Psoas muscle (tissue), 8 donors: ENCODE measurements around the gene THRB. TPM values are rescaled to one million over a fixed set of nuclear protein-coding genes. Genes with fewer than 3 reads are reported as not detected.
A peak's percentile ranks its signal among the peaks of the same experiment; 100 is the strongest.

Experiments
- ATAC-seq, 4 donors: fragments of 200-7000 bp; cut with Tn5 transposase; one replicate each; pipeline ENCODE4 v1.9.1; 2020; ENCODE audit warnings: moderate library complexity in 3 of 4, mild to moderate bottlenecking in 2 of 4
- DNase-seq, 2 donors: peaks; one replicate each; pipeline ENCODE4 v3.0.0-alpha.2; 2020
- H3K27ac ChIP-seq: fragments of 200-600 bp; one replicate; pipeline ENCODE4 v1.8.0; 2022
- H3K27me3 ChIP-seq, 3 donors: fragments of 200-600 bp in 1 of 3; one replicate each; pipeline versions ENCODE4 v1.6.1 to v1.8.0; 2013 to 2022; ENCODE audit warnings: low read length in 2 of 3, mild to moderate bottlenecking in 2 of 3, moderate library complexity in 1 of 3; ENCODE audit not compliant: insufficient read depth in 3 of 3
- H3K36me3 ChIP-seq, 2 donors: fragments of 200-600 bp in 1 of 2; one replicate each; pipeline versions ENCODE4 v1.6.1 to v1.8.0; 2013 to 2022; ENCODE audit warnings: low read depth in 1 of 2, mild to moderate bottlenecking in 1 of 2, moderate library complexity in 1 of 2; ENCODE audit not compliant: insufficient read depth in 1 of 2
- H3K4me1 ChIP-seq: fragments of 200-600 bp; one replicate; pipeline ENCODE4 v1.8.0; 2022
- H3K4me3 ChIP-seq: fragments of 200-600 bp; one replicate; pipeline ENCODE4 v1.8.0; 2022; ENCODE audit warnings: mild to moderate bottlenecking
- H3K9me3 ChIP-seq: fragments of 200-600 bp; one replicate; pipeline ENCODE4 v1.8.0; 2022
- CTCF ChIP-seq: fragments of 200-600 bp; IDR thresholded peaks from one replicate; pipeline ENCODE4 v1.8.0; 2022; ENCODE audit warnings: antibody characterized with exemption
- WGBS, 3 donors: extraction: QIAGEN DNeasy Blood & Tissue Kit; methylation state at CpG; one replicate each; pipeline versions ENCODE4 v1.1.6 to v1.1.7; 2013; 5-methylcytosine and 5-hydroxymethylcytosine counted together
- intact Hi-C, 2 donors: fragments of 100-400 bp; cut with DNase I; formaldehyde crosslinking; loops; one replicate each; pipeline versions ENCODE4 v1.11.0 to v1.14.2; 2022
- polyA plus RNA-seq, 3 donors: library from polyadenylated mRNA; stranded (reverse); fragments of 200-250 nt; gene quantifications; one replicate each; pipeline ENCODE4 v1.2.3, GENCODE V29; 2013
- total RNA-seq, 4 donors: library from RNA; stranded (reverse); fragmentation: NEBNext Ultra II Directional in 2 of 4; extraction: Animal tissue kit (Norgen Biotek cat#: 25700) in 2 of 4; gene quantifications; one replicate each; pipeline versions ENCODE4 v1.2.1 to v1.2.4, GENCODE V29; 2021 to 2023
- donor health status: healthy with polysubstance abuse.
- donor health status: DM: no; HTN: no; CAD: no; lungs with moderate emphysema.
- donor health status: Bipolar disorder and iron deficiency.
- donor health status: healthy.
- donor health status: DM: yes; HTN: yes; CAD: no.
- donor health status: DM: no; HTN: no; CAD: no.
- donor health status: DM: no; HTN: no; CAD: no.
- donor health status: DM: yes; HTN: yes; CAD: no.

THRB gene
- total and polyA plus RNA-seq, 7 donors: 11.5 to 38.6 (median 31.4) TPM

DNA sequence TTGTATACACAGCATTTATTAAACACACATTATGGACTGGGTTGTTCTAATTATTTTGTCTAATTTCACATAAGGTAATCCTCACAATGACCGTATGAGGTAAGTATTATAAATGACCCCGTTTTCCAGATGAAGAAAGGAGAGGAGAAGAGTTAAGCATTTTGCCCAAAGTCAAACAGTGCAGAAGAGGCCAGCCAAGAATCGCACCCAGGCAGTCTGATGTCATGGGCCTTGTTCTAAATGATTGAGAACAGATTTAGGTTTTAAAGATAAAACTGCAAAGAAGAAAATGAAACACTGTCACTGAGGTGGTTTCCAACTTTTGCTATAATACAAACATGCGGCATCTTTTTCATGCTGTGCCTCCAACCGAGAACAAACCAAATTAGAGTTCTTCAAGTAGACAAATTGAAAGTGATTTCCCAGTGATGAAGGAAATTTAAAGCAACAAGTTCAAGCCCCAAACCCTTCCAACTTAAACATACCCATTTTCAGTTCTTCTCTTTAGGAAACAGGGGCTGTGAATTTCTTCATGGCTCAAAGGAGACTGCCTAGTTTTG, 155.3 kb downstream of the THRB start:
- no peaks in the 10 kb centered on the region for H3K27me3 ChIP-seq
- no peak for DNase-seq

GRCh38 chr3:24338409-24339130, 156.1 kb downstream of the THRB start:
- no peak for TF ChIP-seq CTCF
- no peak for ATAC-seq
- WGBS, 3 donors: 87 to 89% (median 89%) methylated on average over 5 of the region's 5 CpGs
- Histone ChIP-seq H3K27ac (no peak overlapping the region), H3K4me3 (no peak overlapping the region), H3K4me1 (peaks cover 18% of the 10 kb centered on the region), H3K9me3 (no peaks in the 10 kb centered on the region), H3K27me3 (no peaks in the 10 kb centered on the region), H3K36me3 (peaks cover 0 to 13% of the 10 kb centered on the region in 2 donors)
- DNase-seq: no peak
- intact Hi-C loops: no loop called here

More for the DNA sequence above, 155.3 kb downstream of the THRB start:
- Histone ChIP-seq H3K4me1 (peaks cover 18% of the 10 kb centered on the region), H3K27ac (no peak overlapping the region), H3K4me3 (no peak overlapping the region), H3K9me3 (no peaks in the 10 kb centered on the region), H3K36me3 (peaks cover 0 to 13% of the 10 kb centered on the region in 2 donors)
- WGBS, 3 donors: 83 to 89% (median 84%) methylated on average over 5 of the region's 5 CpGs
- TF ChIP-seq CTCF: no peak
- ATAC-seq: no peak
- intact Hi-C loops: no loop called here

DNA sequence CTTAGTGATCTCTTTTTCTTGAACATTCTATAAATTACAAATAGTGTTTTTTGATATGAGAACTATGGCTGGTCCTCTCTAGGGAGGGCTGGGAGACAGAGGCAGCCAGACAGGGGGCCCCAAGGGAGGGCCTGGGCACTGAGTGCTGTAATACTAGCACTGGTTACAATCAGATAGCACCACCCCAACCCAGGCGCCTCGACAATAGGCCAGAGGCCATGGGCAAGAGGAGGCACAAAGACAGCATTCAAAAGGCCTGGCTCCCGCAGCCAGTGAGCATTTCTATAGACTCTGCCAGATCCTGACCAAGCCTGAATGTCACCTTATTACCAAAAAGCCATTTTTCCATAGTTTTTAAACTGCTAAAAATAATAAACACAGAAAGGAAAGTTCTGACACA, 158.5 kb downstream of the THRB start:
- DNase-seq: no peak
- peaks cover 4% of the 10 kb centered on the region for H3K4me1 ChIP-seq
- no peak for TF ChIP-seq CTCF
- no peak overlapping the region for H3K4me3 ChIP-seq
- WGBS, 3 donors: 62 to 67% (median 65%) methylated on average over 3 of the region's 3 CpGs
- no peak overlapping the region for H3K27ac ChIP-seq
- H3K9me3 ChIP-seq: no peaks in the 10 kb centered on the region
- H3K27me3 ChIP-seq: no peaks in the 10 kb centered on the region
- peaks cover 0 to 13% of the 10 kb centered on the region in 2 donors for H3K36me3 ChIP-seq
- intact Hi-C loops: no loop called here
- ATAC-seq: no peak

DNA sequence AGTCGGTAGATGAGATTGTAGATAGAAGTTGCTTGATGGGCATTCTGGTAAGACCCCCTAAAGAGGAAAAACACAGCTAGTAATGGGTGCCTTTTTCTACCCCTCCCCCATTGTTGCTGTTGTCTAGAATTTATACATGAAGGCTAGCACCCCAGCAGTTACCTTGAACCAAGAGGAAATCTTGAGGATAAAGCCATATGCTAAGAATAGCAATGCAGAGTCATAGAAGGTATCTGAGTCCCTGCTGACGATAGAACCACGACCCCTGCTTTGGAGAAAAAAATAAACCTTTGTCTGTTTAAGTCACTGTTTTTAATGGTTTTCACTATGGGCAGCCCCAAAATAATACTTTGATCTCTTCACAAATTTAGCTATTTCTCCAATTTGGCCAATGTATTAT, 162.6 kb downstream of the THRB start:
- ATAC-seq: peak in 3 of 4 donors; percentile 46 to 66 (median 57)
- 54 to 76% (median 58%) methylated on average over 3 of the region's 3 CpGs for WGBS, 3 donors
- intact Hi-C loops: no loop called here
- Histone ChIP-seq H3K36me3 (peaks cover 0 to 13% of the 10 kb centered on the region in 2 donors), H3K27me3 (no peaks in the 10 kb centered on the region), H3K4me3 (no peak overlapping the region), H3K27ac (no peak overlapping the region), H3K4me1 (no peaks in the 10 kb centered on the region), H3K9me3 (no peaks in the 10 kb centered on the region)
- no peak for TF ChIP-seq CTCF
- DNase-seq: no peak

DNA sequence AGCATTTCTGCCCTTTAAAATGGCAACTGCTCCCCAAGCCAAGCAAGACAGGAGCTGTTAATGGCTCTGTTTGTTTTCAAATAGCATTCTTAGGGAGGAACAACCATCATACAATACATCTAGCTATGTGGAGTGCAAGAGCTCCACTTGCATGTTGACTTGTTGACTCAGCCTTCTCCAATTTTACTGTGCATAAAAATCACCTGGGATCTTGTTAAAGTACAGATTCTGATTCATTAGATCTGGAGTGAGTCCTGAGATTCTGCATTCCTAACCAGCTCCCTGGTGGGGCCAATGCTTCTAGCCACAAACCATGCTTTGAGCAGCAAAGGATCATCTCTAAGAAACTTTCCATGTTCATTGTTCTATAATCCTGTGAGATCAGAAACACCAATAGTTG, 171.4 kb downstream of the THRB start:
- DNase-seq: no peak
- no peaks in the 10 kb centered on the region for H3K4me1 ChIP-seq
- TF ChIP-seq CTCF: no peak
- H3K9me3 ChIP-seq: no peaks in the 10 kb centered on the region
- peak in 1 of 4 donors; percentile 23 for ATAC-seq
- intact Hi-C loops: no loop called here
- H3K27ac ChIP-seq: no peak overlapping the region
- H3K27me3 ChIP-seq: no peaks in the 10 kb centered on the region
- H3K36me3 ChIP-seq: no peaks in the 10 kb centered on the region
- no peak overlapping the region for H3K4me3 ChIP-seq
